Progenitor cell of endocrine pancreas (in vitro differentiated cells): ENCODE data around the gene AFF2. TPM values are rescaled to one million over a fixed set of nuclear protein-coding genes. Genes with fewer than 3 reads are reported as not detected.
"Not testable (repeated sequence)": the region's sequence is repeated elsewhere in the genome, so short reads cannot be mapped to it uniquely, and the experiment has no call there.

Source experiments
- DNase-seq: peaks from one replicate; pipeline ENCODE4 v3.0.0; 2021; ENCODE audit warnings: low spot score; ENCODE audit not compliant: unreplicated experiment
- H3K27ac Mint-ChIP-seq: 2 replicates; pipeline ENCODE4 v1.8.0; 2021; ENCODE audit warnings: mild to moderate bottlenecking, moderate library complexity, mixed read lengths
- H3K27me3 Mint-ChIP-seq: 2 replicates; pipeline ENCODE4 v1.8.0; 2021; ENCODE audit warnings: mixed read lengths
- H3K36me3 Mint-ChIP-seq: 2 replicates; pipeline ENCODE4 v1.8.0; 2022; ENCODE audit warnings: mixed read lengths; ENCODE audit not compliant: insufficient read depth
- H3K4me1 Mint-ChIP-seq: 2 replicates; pipeline ENCODE4 v1.8.0; 2021; ENCODE audit warnings: low read depth, mixed read lengths
- H3K4me3 Mint-ChIP-seq: 2 replicates; pipeline ENCODE4 v1.8.0; 2021; ENCODE audit warnings: low read depth, mild to moderate bottlenecking, moderate library complexity, mixed read lengths
- H3K9me3 Mint-ChIP-seq: 2 replicates; pipeline ENCODE4 v1.8.0; 2021; ENCODE audit warnings: low read depth, mixed read lengths
- total RNA-seq: library from RNA; stranded (reverse); gene quantifications from 2 replicates; pipeline ENCODE4 v1.2.1, GENCODE V29; 2021
- TF ChIP-seq, protein P1 (sequence below): fragments of 200-600 bp; sonication (generic); IDR thresholded peaks from one replicate; pipeline ENCODE4 v1.5.0; 2021; ENCODE audit warnings: antibody characterized with exemption, mild to moderate bottlenecking; ENCODE audit not compliant: unreplicated experiment

The AFF2 gene
- total RNA-seq, 1 donor from 2014 or later = 8.4 TPM

DNA sequence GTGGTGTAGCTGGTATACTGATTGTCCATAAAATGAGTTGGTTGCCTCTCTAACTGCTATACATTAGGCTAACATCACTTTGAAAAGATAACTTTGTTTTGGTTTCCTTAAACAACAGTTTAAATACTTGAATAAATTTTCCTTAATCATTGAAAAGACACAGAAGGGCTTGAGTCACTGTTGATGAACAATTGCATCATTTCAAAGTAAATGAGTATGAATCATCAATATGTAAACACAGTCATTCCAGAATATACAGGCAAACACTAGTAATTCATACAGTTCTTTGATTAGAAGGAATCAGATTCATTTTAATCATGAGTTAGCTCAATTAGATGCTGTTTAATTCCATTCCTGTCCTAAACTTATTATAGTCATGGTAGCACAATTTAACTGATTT is 160.6 kb downstream of the AFF2 start:
- H3K27ac Mint-ChIP-seq = no peak overlapping the region
- no peaks in the 10 kb centered on the region for H3K4me1 Mint-ChIP-seq
- no peak overlapping the region for H3K4me3 Mint-ChIP-seq
- no peaks in the 10 kb centered on the region for H3K27me3 Mint-ChIP-seq
- TF ChIP-seq, protein P1, sequence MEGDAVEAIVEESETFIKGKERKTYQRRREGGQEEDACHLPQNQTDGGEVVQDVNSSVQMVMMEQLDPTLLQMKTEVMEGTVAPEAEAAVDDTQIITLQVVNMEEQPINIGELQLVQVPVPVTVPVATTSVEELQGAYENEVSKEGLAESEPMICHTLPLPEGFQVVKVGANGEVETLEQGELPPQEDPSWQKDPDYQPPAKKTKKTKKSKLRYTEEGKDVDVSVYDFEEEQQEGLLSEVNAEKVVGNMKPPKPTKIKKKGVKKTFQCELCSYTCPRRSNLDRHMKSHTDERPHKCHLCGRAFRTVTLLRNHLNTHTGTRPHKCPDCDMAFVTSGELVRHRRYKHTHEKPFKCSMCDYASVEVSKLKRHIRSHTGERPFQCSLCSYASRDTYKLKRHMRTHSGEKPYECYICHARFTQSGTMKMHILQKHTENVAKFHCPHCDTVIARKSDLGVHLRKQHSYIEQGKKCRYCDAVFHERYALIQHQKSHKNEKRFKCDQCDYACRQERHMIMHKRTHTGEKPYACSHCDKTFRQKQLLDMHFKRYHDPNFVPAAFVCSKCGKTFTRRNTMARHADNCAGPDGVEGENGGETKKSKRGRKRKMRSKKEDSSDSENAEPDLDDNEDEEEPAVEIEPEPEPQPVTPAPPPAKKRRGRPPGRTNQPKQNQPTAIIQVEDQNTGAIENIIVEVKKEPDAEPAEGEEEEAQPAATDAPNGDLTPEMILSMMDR = no peak
- DNase-seq = no peak
- peaks cover 25% of the 10 kb centered on the region for H3K9me3 Mint-ChIP-seq
- H3K36me3 Mint-ChIP-seq = peaks cover 5% of the 10 kb centered on the region

DNA sequence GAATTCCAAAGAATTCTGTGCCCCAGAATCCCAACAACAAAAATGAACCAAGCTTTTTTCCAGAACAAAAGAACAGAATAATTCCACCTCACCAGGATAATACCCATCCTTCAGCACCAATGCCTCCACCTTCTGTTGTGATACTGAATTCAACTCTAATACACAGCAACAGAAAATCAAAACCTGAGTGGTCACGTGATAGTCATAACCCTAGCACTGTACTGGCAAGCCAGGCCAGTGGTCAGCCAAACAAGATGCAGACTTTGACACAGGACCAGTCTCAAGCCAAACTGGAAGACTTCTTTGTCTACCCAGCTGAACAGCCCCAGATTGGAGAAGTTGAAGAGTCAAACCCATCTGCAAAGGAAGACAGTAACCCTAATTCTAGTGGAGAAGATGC is 161.6 kb downstream of the AFF2 start:
- no peak for DNase-seq
- Mint-ChIP-seq H3K27me3 (no peaks in the 10 kb centered on the region), H3K36me3 (peaks cover 5% of the 10 kb centered on the region), H3K4me3 (no peak overlapping the region), H3K4me1 (no peaks in the 10 kb centered on the region), H3K27ac (no peak overlapping the region), H3K9me3 (peaks cover 26% of the 10 kb centered on the region)
- TF ChIP-seq, protein P1 = no peak

DNA sequence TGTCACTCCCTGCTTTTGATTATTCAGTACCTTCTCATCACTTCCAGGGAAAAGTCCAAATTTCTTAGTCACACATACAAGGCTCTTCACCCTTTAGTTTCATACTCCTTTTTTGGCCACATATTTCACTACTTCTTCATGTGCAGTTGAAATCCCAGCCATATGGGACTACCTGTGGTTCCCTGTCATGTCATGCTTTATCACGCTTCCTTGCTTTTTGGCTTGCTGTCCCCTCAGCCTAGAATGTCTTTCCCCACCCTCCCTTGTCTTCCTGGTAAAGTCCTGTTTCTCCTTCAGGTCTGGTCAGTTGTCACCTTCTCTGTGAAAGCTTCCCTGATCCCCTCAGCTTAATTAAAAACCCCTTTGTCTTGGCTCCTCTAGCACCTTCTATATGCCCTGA is 163.8 kb downstream of the AFF2 start:
- Mint-ChIP-seq H3K27me3 (no peaks in the 10 kb centered on the region), H3K36me3 (peaks cover 12% of the 10 kb centered on the region), H3K9me3 (peaks cover 39% of the 10 kb centered on the region), H3K4me3 (no peak overlapping the region), H3K27ac (no peak overlapping the region), H3K4me1 (no peaks in the 10 kb centered on the region)
- DNase-seq = no peak
- TF ChIP-seq, protein P1 = no peak

DNA sequence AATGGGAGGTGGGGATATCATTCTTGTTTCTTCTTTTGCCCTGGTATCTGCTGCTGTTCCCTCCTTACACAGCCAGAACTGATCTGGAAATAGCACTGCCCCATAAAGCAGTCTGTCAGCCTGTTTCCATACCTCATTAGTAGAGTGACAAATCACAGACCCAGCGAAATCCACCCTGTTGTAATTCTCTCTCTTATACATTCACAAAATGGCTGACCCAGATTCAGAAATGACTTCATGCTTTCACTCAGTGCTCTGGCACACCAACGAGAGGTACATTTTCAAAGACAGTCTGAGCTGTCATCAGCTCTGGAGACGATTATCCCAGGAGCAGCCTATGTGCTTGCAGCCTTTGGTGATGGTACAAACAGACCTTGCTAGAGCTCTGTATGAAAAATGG is 164.6 kb downstream of the AFF2 start:
- peaks cover 44% of the 10 kb centered on the region for H3K9me3 Mint-ChIP-seq

DNA sequence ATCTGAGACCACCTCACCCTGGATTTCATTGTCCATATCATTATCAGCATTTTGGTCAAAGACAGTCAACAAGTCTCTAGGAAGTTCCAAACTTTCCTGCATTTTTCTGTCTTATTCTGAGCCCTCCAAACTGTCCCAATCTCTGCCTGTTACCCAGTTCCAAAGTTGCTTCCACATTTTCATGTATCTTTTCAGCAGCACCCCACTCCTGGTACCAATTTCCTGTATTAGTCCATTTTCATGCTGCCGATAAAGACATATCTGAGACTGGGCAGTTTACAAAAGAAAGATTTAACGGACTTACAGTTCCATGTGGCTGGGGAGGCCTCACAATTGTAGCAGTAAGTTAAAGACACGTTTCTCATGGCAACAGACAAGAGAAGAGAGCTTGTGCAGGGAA is 168.8 kb downstream of the AFF2 start:
- H3K9me3 Mint-ChIP-seq = peaks cover 44% of the 10 kb centered on the region
- DNase-seq = not testable (repeated sequence)
- peaks cover 17% of the 10 kb centered on the region for H3K36me3 Mint-ChIP-seq

More for the DNA sequence above, 164.6 kb downstream of the AFF2 start:
- Mint-ChIP-seq H3K36me3 (peaks cover 15% of the 10 kb centered on the region), H3K27ac (no peak overlapping the region), H3K27me3 (no peaks in the 10 kb centered on the region), H3K4me1 (no peaks in the 10 kb centered on the region), H3K4me3 (no peak overlapping the region)
- DNase-seq = no peak
- TF ChIP-seq, protein P1 = no peak

DNA sequence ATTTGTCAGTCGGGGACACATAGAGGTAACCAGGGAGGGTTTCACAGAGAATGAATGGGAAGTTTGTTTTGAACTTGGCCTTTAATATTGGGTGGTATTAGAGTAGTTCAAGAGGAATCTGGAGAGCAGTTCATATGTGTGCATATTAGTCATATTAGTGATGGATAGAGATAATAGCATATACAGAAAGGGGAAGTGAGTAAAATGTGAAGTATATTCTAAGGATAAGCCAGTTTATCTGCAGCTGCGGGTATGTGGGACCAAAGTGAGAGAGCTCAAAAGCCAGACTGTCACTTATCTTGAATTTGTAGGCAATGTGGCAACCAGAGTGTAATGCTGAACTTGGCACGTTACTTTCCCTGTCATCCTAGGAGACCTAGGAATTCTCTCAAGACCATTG is 169.9 kb downstream of the AFF2 start:
- H3K27ac Mint-ChIP-seq = no peak overlapping the region
- no peak for DNase-seq
- TF ChIP-seq, protein P1 = no peak
- H3K27me3 Mint-ChIP-seq = no peaks in the 10 kb centered on the region
- H3K9me3 Mint-ChIP-seq = peaks cover 38% of the 10 kb centered on the region
- H3K36me3 Mint-ChIP-seq = peaks cover 17% of the 10 kb centered on the region
- no peak overlapping the region for H3K4me3 Mint-ChIP-seq
- no peaks in the 10 kb centered on the region for H3K4me1 Mint-ChIP-seq

More for the DNA sequence above, 168.8 kb downstream of the AFF2 start:
- not testable (repeated sequence) for H3K27ac Mint-ChIP-seq, H3K27me3 Mint-ChIP-seq, H3K4me1 Mint-ChIP-seq, H3K4me3 Mint-ChIP-seq
